ENCODE results near the gene PPP1CA.

DNA sequence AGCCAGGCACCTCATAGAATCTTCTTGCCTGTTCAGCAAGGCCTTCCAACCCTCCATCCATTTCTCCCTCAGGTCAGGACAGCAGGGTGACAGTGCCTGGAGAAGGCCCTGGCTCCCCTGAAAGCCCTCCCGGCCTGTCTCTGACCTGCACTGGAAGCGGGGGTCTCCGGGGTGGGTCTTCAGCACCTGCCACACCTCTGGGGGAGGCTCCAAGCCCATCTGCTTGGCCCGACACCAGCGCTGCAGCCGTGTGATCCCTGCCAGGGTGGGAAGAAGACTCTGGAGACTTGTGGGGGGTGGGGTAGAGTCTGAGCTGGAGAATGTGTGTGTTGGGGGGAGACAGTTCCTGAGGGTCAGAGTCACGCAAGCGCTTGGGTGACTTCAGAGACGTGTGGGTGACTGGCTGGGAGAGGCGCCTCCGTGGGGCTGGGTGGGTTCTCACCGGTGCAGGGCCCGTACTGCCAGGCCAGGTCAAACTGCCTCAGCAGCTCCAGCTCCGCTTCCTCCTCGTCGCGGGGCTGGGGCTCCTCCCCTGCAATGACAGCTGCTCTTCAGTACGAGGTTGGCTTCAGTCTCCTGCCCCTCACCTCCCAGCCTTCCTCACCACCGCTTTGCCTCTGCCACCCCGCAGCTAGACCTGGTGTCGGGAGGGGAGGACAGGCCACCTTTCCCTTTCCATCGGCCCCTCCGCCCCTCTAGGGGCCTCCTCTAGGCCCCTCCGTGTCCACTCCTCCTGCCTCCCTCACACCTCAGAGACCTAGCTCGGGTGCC lies 48.9 kb downstream of the PPP1CA start:
- TF ChIP-seq EZH2 (IDR thresholded peaks at IDR 0.05; ENCODE audit: insufficient read depth, poor library complexity, severe bottlenecking) (no peak), EZH2phosphoT487 (IDR thresholded peaks at IDR 0.05; ENCODE audit: insufficient read depth, low read depth) (no peak)
